Adipocyte (in vitro differentiated cells): ENCODE measurements around the gene OPN1SW.

Experiments used
- DNase-seq: peaks from one replicate; pipeline ENCODE4 v3.0.0-alpha.2; 2015; ENCODE audit warnings: low read depth
- H3K27me3 ChIP-seq: replicated peaks from 2 replicates; pipeline ENCODE4 v1.7.0; 2013; ENCODE audit warnings: mild to moderate bottlenecking, low read length, moderate library complexity; ENCODE audit not compliant: control insufficient read depth, insufficient read depth
- H3K36me3 ChIP-seq: 2 replicates; pipeline ENCODE4 v1.7.0; 2013; ENCODE audit warnings: low read length, mild to moderate bottlenecking, moderate library complexity; ENCODE audit not compliant: control insufficient read depth, insufficient read depth, severe bottlenecking
- H3K4me1 ChIP-seq: 2 replicates; pipeline ENCODE4 v1.7.0; 2013; ENCODE audit warnings: mild to moderate bottlenecking, low read length, moderate library complexity; ENCODE audit not compliant: control insufficient read depth, insufficient read depth
- H3K4me3 ChIP-seq: 2 replicates; pipeline ENCODE4 v1.7.0; 2013; ENCODE audit warnings: mild to moderate bottlenecking, low read length, moderate library complexity
- H3K9ac ChIP-seq: 2 replicates; pipeline ENCODE4 v1.7.0; 2013; ENCODE audit warnings: mild to moderate bottlenecking, low read length, moderate library complexity
- H3K9me3 ChIP-seq: 2 replicates; pipeline ENCODE4 v1.7.0; 2013; ENCODE audit warnings: mild to moderate bottlenecking, low read length, moderate library complexity; ENCODE audit not compliant: control insufficient read depth

The OPN1SW gene

DNA sequence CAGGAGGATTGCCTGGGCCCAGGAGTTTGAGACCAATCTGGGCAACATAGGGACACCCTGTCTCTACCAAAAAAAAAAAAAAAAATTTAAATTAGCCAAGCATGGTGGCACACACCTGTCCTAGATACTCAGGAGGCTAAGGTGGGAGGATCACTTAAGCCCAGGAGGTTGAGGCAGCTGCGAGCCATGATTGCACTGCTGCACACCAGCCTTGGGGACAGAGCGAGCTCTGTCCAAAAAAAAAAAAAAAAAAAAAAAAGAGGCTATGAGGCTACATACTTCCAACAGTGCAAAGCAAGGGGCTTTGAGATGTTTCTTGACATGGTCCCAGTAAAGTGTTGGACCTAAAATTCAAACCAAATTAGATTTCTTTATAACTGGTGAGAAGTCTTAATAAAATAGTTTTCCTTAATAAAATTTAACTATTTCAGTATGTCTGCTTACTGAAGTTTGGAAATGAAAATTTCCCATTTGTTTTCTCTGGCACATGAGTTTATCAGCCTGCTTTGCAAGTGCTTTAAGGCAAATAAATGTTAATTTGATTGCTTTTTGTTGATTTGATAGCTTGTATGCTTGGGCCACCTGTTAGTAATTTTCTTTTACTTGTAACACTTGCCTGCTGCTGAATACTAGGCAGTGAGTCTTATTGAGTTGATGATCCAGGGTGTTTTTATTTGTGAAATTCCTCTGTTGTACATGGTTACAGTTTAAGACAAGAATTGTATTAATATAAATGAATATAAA, 20.3 kb downstream of the OPN1SW start:
- Histone ChIP-seq H3K9me3 (no peaks in the 10 kb centered on the region), H3K36me3 (peaks cover 80% of the 10 kb centered on the region), H3K9ac (peak overlapping the region; percentile 44), H3K4me1 (peaks cover 30% of the 10 kb centered on the region), H3K27me3 (no peaks in the 10 kb centered on the region), H3K4me3 (peak overlapping the region; percentile 57)
- DNase-seq: no peak

DNA sequence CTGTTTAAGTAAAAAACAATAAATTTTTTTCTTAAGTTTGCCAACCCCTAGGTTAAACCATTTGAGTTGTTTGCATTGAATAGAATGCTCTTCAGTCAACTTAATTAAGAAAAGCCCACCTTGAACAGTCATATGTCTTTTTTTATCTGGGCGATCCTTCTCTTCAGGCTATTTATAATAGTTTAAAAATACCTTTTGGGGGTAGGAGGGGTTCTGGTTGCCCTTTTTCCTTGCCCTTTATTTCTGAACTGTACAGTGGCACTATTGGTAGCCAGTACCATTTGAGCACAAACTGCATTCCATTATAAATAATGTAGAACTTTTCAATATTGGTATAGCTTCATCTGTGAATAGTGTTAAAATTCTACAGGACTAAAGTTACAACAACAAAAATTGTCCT, 23.3 kb downstream of the OPN1SW start:
- Histone ChIP-seq H3K36me3 (peaks cover 80% of the 10 kb centered on the region), H3K4me1 (peaks cover 42% of the 10 kb centered on the region), H3K9me3 (no peaks in the 10 kb centered on the region), H3K4me3 (no peak overlapping the region), H3K9ac (no peak overlapping the region), H3K27me3 (no peaks in the 10 kb centered on the region)
- DNase-seq: no peak

DNA sequence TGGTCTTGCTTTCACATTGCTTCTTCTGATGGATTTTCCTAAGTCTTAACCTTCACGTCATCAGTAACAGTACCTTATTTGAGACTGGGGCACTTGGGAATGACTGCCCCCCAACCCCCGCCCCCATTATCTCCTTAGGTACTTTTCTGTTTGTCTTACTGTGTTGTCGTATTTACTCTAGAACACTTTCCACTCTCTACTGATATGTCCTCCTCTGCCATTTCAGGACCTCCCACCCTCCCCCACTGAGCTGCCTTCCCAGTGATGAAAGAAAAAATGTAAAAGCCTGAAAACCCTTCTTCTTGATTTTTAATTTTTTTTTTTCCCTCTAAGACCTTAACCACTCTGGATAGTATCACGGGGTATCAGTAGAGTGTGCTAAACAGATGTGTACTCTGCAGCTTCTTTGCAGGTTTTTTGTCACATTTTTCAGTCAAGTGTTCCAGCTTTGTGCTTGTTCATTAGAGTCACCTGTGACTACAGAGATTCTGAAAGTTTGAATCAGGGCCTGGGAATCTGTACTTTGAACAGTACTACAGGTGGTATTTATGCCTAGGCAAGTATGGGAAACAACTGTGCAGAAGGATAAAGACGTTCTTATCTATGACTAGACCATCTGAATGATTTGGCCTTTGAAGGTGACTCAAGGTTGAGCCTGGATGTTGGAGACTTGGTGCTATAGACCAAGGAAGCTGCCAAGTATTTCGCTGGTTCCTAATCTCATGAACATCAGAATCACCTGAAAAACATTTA, 28.1 kb downstream of the OPN1SW start:
- H3K4me3 ChIP-seq: no peak overlapping the region
- no peaks in the 10 kb centered on the region for H3K27me3 ChIP-seq
- DNase-seq: no peak
- no peak overlapping the region for H3K9ac ChIP-seq
- H3K36me3 ChIP-seq: peaks cover 62% of the 10 kb centered on the region
- H3K9me3 ChIP-seq: no peaks in the 10 kb centered on the region
- H3K4me1 ChIP-seq: peaks cover 42% of the 10 kb centered on the region

DNA sequence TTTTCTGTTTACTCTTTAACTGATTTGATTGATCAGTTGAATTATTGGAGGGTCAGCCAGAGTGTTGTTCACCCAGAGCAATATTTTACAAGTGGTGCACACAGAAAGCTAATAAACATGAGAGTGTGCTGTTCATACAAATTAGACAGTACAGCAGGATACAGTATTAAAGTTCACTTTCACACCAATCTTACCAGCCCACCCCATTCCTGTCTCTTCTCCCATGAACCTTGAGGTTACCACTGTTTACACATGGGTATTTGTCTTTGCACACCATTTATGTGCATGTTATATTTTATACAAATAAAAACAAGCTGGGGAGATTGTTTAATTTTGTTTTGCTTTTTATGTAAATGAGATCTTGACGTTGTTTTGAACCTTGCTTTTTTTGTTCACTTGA, 29.9 kb downstream of the OPN1SW start:
- no peaks in the 10 kb centered on the region for H3K9me3 ChIP-seq
- no peaks in the 10 kb centered on the region for H3K27me3 ChIP-seq
- peaks cover 58% of the 10 kb centered on the region for H3K4me1 ChIP-seq
- no peak overlapping the region for H3K9ac ChIP-seq
- DNase-seq: no peak
- H3K4me3 ChIP-seq: no peak overlapping the region
- H3K36me3 ChIP-seq: peaks cover 45% of the 10 kb centered on the region

DNA sequence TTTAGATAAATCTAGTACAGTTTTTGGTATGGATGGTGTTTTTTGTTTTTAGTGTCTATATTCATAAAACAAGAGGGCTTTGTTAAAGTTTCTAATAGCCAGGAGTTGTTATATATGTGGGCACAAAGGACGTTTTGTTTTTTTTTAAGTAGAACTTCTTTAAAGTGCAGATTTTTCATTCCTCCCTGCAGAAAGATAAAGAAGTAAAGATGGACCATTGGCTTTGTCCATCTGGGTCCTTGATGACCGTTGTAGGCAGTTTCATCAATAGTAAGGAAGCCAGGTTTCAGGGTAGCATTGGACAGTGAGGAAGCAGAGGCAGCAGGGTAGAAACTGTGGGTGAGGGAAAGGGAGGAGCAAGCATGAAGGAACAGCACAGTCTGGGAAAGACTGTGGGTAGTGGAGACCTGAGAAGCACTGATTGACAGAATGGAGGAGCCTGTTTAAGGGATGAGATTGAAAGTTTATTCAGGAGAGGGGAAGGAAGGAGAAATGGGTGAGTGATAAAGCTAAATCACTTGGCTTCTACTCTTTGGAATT, 31.2 kb downstream of the OPN1SW start:
- Histone ChIP-seq H3K4me1 (peaks cover 61% of the 10 kb centered on the region), H3K9me3 (no peaks in the 10 kb centered on the region), H3K36me3 (peaks cover 33% of the 10 kb centered on the region), H3K9ac (no peak overlapping the region), H3K4me3 (no peak overlapping the region), H3K27me3 (no peaks in the 10 kb centered on the region)
- DNase-seq: no peak

DNA sequence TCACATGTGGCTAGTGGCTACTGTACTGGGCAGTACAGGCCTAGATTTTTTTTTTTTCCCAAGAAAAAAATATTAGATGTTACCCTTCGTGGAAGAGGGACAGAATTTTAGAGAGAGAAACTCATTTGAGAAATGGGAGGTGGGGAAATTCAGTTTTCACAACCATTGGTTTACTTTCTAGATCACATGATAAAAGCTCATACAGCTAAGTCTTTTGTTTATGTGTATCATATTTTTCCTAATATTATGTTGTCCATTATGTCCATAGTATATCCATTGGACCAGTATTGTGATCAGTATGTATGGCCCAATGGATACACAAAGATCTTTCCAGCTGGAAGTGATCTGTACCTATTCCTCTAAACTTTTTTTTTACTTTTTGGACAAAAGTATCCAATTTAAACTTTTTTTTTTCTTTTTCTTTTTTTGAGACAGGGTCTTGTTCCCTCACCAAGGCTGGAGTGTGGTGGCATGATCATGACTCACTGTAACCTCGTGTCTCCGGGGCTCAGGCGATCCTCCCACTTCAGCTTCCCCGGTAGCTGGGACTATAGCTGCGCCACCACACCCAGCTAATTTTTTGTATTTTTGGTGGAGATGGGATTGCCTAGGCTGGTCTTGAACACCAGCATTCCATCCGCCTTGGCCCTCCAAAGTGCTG, 32.4 kb downstream of the OPN1SW start:
- no peaks in the 10 kb centered on the region for H3K27me3 ChIP-seq

DNA sequence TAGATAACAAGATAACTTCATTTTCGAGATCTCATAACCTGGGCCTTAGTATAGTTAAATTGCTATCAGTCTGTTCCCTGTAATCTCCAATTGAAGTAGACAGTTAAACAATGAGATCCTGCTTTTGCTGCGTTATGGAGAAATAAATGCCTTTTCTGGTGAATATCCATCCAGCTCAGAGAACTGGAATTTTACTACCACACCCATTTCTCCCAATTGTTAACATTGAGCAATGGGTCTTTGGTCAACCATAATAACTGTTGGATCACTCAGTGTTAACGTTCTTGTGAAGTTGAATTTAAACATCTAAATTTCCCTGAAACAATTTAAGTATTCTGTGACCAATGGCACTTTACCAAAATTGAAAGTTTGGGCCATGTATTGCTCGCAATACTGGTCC, 33.4 kb downstream of the OPN1SW start:
- Histone ChIP-seq H3K9ac (peak overlapping the region; percentile 99), H3K4me3 (peak overlapping the region; percentile 99), H3K9me3 (no peaks in the 10 kb centered on the region), H3K36me3 (peaks cover 11% of the 10 kb centered on the region), H3K4me1 (peaks cover 58% of the 10 kb centered on the region), H3K27me3 (no peaks in the 10 kb centered on the region)
- peak; percentile 92 for DNase-seq

More for the DNA sequence above, 32.4 kb downstream of the OPN1SW start:
- Histone ChIP-seq H3K36me3 (peaks cover 21% of the 10 kb centered on the region), H3K9me3 (no peaks in the 10 kb centered on the region), H3K4me1 (peaks cover 58% of the 10 kb centered on the region), H3K9ac (peak overlapping the region; percentile 16), H3K4me3 (peak overlapping the region; percentile 99)
- DNase-seq: peak; percentile 19

DNA sequence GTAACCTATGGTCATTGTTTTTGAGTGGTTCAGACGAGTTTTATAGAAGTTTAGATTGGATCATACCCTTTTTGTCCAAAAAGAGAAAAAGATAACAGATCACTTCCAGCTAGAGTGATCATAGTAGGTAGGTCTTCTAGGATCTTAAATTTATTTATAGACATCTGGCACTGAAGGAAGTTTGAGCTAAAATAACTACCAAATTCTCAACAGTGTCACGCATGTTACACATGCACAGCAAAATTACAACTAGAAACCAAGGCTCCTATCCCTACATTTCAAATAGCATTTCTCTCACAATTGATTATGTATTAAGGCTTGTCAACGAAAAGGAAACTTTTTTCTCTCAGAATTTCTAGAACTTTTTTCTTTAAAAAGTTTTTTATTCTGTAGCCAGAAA, 34.1 kb downstream of the OPN1SW start:
- Histone ChIP-seq H3K9me3 (no peaks in the 10 kb centered on the region), H3K9ac (peak overlapping the region; percentile 99), H3K4me1 (peaks cover 58% of the 10 kb centered on the region), H3K36me3 (peaks cover 11% of the 10 kb centered on the region), H3K27me3 (no peaks in the 10 kb centered on the region), H3K4me3 (peak overlapping the region; percentile 99)
- peak; percentile 45 for DNase-seq

DNA sequence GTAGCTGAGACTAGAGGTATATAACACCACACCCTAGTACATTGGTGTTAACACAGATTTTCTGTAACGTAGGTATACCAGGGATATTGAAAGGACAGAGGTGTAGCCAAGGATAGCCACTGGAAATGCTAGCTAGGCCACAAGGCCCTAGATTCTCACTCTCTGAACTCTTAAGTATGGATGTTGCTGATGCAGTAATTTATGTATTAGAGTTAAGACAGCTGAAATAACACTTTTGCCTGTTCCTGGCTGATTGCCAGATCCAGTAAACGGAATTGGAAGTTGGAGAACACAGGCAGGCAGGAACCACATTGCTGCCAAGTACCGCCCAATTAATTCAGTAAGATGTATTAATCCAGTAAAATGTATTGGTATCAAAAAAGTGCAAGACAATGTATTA, 34.6 kb downstream of the OPN1SW start:
- peak overlapping the region; percentile 99 for H3K4me3 ChIP-seq
- no peaks in the 10 kb centered on the region for H3K27me3 ChIP-seq
- peak; percentile 35 for DNase-seq
- peaks cover 58% of the 10 kb centered on the region for H3K4me1 ChIP-seq
- H3K9me3 ChIP-seq: no peaks in the 10 kb centered on the region
- peak overlapping the region; percentile 99 for H3K9ac ChIP-seq
- peaks cover 11% of the 10 kb centered on the region for H3K36me3 ChIP-seq

DNA sequence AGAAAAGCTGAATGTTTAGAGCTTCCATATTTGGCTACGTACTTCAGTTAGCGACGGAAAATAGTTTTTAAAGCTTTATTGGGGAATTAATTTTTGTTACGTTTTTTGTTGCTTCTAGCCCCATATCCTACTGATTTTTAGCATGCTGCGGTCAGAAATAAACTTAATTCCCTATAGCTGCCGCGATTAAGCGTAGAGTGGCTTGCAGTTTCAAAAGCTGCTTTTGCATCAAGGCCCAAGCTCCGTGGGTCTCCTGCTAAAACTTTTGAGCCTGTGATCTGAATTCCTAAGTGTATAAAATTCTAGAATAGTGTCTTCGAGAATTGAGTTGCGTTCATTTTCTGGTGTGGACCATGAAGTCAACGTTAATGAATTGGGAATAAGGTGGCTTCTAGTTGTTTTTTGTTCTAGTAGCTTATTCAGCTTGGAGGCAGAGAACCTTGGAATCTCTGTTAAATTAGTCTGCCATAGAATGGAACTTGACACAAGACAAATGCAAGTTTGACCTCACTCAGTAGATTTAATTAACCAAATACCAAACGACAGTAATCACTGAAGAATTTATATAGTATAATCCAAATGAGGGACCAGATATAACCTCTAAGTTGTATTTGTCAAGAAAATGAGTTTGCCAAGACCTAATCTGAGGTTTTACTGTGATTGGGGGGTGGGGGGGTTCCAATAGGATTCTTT, 35.5 kb downstream of the OPN1SW start:
- H3K4me1 ChIP-seq: peaks cover 53% of the 10 kb centered on the region
- H3K9ac ChIP-seq: peak overlapping the region; percentile 99
- peak overlapping the region; percentile 99 for H3K4me3 ChIP-seq
- peak; percentile 53 for DNase-seq
- H3K36me3 ChIP-seq: peaks cover 7% of the 10 kb centered on the region
- no peaks in the 10 kb centered on the region for H3K27me3 ChIP-seq
- no peaks in the 10 kb centered on the region for H3K9me3 ChIP-seq
